Activated CD4-positive, alpha-beta memory T cell treated with anti-CD3 and anti-CD28 coated beads, Interleukin-2, amount 10 ng/mL, durations not matched to agents 7 days and 5 days (primary cell): ENCODE measurements around the gene COG5. TPM values are rescaled to one million over a fixed set of nuclear protein-coding genes. Genes with fewer than 3 reads are reported as not detected.

Source experiments
- CTCF ChIA-PET: fragments of 350-600 bp; sonication (Branson Sonifier 250); formaldehyde crosslinking; loops from one replicate; lab custom pipeline; 2021; ENCODE audit warnings: antibody characterized with exemption, inconsistent platforms; lab: Charles Lee
- POLR2A ChIA-PET: fragments of 350-600 bp; sonication (Branson Sonifier 250); formaldehyde crosslinking; loops from one replicate; lab custom pipeline; 2021; ENCODE audit warnings: antibody characterized with exemption; lab: Charles Lee
- DNase-seq: peaks from one replicate; pipeline ENCODE4 v3.0.0-alpha.2; 2020
- H3K27ac Mint-ChIP-seq: one replicate; pipeline ENCODE4 v1.8.0; 2021; ENCODE audit warnings: mild to moderate bottlenecking, mixed read lengths
- H3K27me3 Mint-ChIP-seq: one replicate; pipeline ENCODE4 v1.8.0; 2021; ENCODE audit warnings: mixed read lengths
- H3K36me3 Mint-ChIP-seq: one replicate; pipeline ENCODE4 v1.8.0; 2021; ENCODE audit warnings: low read depth, mixed read lengths
- H3K4me1 Mint-ChIP-seq: one replicate; pipeline ENCODE4 v1.8.0; 2021; ENCODE audit warnings: mixed read lengths
- H3K4me3 Mint-ChIP-seq: one replicate; pipeline ENCODE4 v1.8.0; 2021; ENCODE audit warnings: mild to moderate bottlenecking, mixed read lengths
- H3K9me3 Mint-ChIP-seq: one replicate; pipeline ENCODE4 v1.8.0; 2021; ENCODE audit warnings: mixed read lengths
- total RNA-seq, 2 experiments: library from RNA; stranded (reverse); gene quantifications; one replicate each; pipeline ENCODE4 v1.2.3, GENCODE V29; 2021

The COG5 gene
- total RNA-seq, 2 experiments from 2014 or later = 40.1 to 45.3 TPM

- Mint-ChIP-seq H3K4me3 (no peak overlapping the region), H3K27me3 (no peaks in the 10 kb centered on the region), H3K4me1 (no peaks in the 10 kb centered on the region), H3K36me3 (no peaks in the 10 kb centered on the region), H3K9me3 (no peaks in the 10 kb centered on the region), H3K27ac (no peak overlapping the region)
- POLR2A ChIA-PET = no interaction called here
- no peak for DNase-seq
- CTCF ChIA-PET = interaction anchor here (1.3 to 3.2 kb wide), 4 partner anchors 238 to 413 kb away, joined by 3 to 19 read pairs (median 10); partner anchors contain the start of gene CBLL1
These were observed 99.0 kb downstream of the COG5 start for GRCh38 chr7:107464666-107465226.

GRCh38 chr7:107463139-107464078, 100.3 kb downstream of the COG5 start:
- H3K36me3 Mint-ChIP-seq = no peaks in the 10 kb centered on the region
- no peaks in the 10 kb centered on the region for H3K4me1 Mint-ChIP-seq
- H3K4me3 Mint-ChIP-seq = no peak overlapping the region
- CTCF ChIA-PET = interaction anchor here (0.9 to 3.2 kb wide), 19 partner anchors 10 to 416 kb away, joined by 3 to 19 read pairs (median 4); partner anchors contain the start of genes CBLL1 and SLC26A4
- H3K27me3 Mint-ChIP-seq = no peaks in the 10 kb centered on the region
- no peaks in the 10 kb centered on the region for H3K9me3 Mint-ChIP-seq
- POLR2A ChIA-PET = interaction anchor here (0.6 to 0.7 kb wide), 3 partner anchors 198 to 419 kb away, joined by 3 read pairs; no protein-coding TSS in a partner anchor
- H3K27ac Mint-ChIP-seq = no peak overlapping the region
- peak; percentile 56 for DNase-seq

GRCh38 chr7:107461938-107462533, 101.7 kb downstream of the COG5 start:
- Mint-ChIP-seq H3K36me3 (peaks cover 10% of the 10 kb centered on the region), H3K27ac (no peak overlapping the region)
- no peak for DNase-seq

GRCh38 chr7:107453388-107453787, 110.3 kb downstream of the COG5 start:
- Mint-ChIP-seq H3K36me3 (peaks cover 15% of the 10 kb centered on the region), H3K27ac (no peak overlapping the region), H3K9me3 (no peaks in the 10 kb centered on the region), H3K4me1 (no peaks in the 10 kb centered on the region), H3K27me3 (no peaks in the 10 kb centered on the region), H3K4me3 (no peak overlapping the region)
- DNase-seq = no peak
- POLR2A ChIA-PET = no interaction called here
- CTCF ChIA-PET = no interaction called here

More at GRCh38 chr7:107461938-107462533, 101.7 kb downstream of the COG5 start:
- Mint-ChIP-seq H3K4me3 (no peak overlapping the region), H3K4me1 (no peaks in the 10 kb centered on the region), H3K27me3 (no peaks in the 10 kb centered on the region), H3K9me3 (no peaks in the 10 kb centered on the region)
- POLR2A ChIA-PET = no interaction called here
- CTCF ChIA-PET = interaction anchor here (3.2 kb wide), 1 partner anchor 262 kb away, joined by 19 read pairs; no protein-coding TSS in a partner anchor

GRCh38 chr7:107450970-107451369, 112.8 kb downstream of the COG5 start:
- no peak for DNase-seq
- no peaks in the 10 kb centered on the region for H3K27me3 Mint-ChIP-seq
- ChIA-PET CTCF (no interaction called here), POLR2A (interaction anchor here (0.6 to 1.4 kb wide), 2 partner anchors 207 to 497 kb away, joined by 3 read pairs; no protein-coding TSS in a partner anchor)
- no peaks in the 10 kb centered on the region for H3K9me3 Mint-ChIP-seq
- H3K4me3 Mint-ChIP-seq = no peak overlapping the region
- H3K36me3 Mint-ChIP-seq = peaks cover 5% of the 10 kb centered on the region
- H3K4me1 Mint-ChIP-seq = peaks cover 11% of the 10 kb centered on the region
- no peak overlapping the region for H3K27ac Mint-ChIP-seq

- H3K9me3 Mint-ChIP-seq = no peaks in the 10 kb centered on the region
- H3K4me3 Mint-ChIP-seq = no peak overlapping the region
- peaks cover 12% of the 10 kb centered on the region for H3K4me1 Mint-ChIP-seq
- peaks cover 8% of the 10 kb centered on the region for H3K36me3 Mint-ChIP-seq
- CTCF ChIA-PET = interaction anchor here (0.6 to 1.1 kb wide), 2 partner anchors 16 to 531 kb away, joined by 3 read pairs; no protein-coding TSS in a partner anchor
- no peaks in the 10 kb centered on the region for H3K27me3 Mint-ChIP-seq
- POLR2A ChIA-PET = no interaction called here
- H3K27ac Mint-ChIP-seq = no peak overlapping the region
- no peak for DNase-seq
These were observed 116.7 kb downstream of the COG5 start for GRCh38 chr7:107446988-107447387.

GRCh38 chr7:107446531-107446930, 117.2 kb downstream of the COG5 start:
- no peaks in the 10 kb centered on the region for H3K27me3 Mint-ChIP-seq
- H3K9me3 Mint-ChIP-seq = peaks cover 1% of the 10 kb centered on the region
- peaks cover 11% of the 10 kb centered on the region for H3K36me3 Mint-ChIP-seq
- H3K4me3 Mint-ChIP-seq = no peak overlapping the region
- no peak overlapping the region for H3K27ac Mint-ChIP-seq
- ChIA-PET CTCF (no interaction called here), POLR2A (no interaction called here)
- H3K4me1 Mint-ChIP-seq = peaks cover 14% of the 10 kb centered on the region
- DNase-seq = no peak

GRCh38 chr7:107442678-107443077, 121.0 kb downstream of the COG5 start:
- ChIA-PET POLR2A (no interaction called here), CTCF (no interaction called here)
- H3K9me3 Mint-ChIP-seq = peaks cover 4% of the 10 kb centered on the region

GRCh38 chr7:107441581-107442422, 121.9 kb downstream of the COG5 start:
- no peak for DNase-seq
- Mint-ChIP-seq H3K4me3 (no peak overlapping the region), H3K9me3 (peaks cover 4% of the 10 kb centered on the region), H3K27ac (no peak overlapping the region), H3K36me3 (peaks cover 14% of the 10 kb centered on the region), H3K27me3 (no peaks in the 10 kb centered on the region), H3K4me1 (peaks cover 10% of the 10 kb centered on the region)
- ChIA-PET POLR2A (no interaction called here), CTCF (interaction anchor here (0.7 kb wide), 1 partner anchor 214 kb away, joined by 3 read pairs; no protein-coding TSS in a partner anchor)

More at GRCh38 chr7:107442678-107443077, 121.0 kb downstream of the COG5 start:
- no peak for DNase-seq
- Mint-ChIP-seq H3K27me3 (no peaks in the 10 kb centered on the region), H3K4me1 (peaks cover 14% of the 10 kb centered on the region), H3K36me3 (peaks cover 14% of the 10 kb centered on the region), H3K27ac (no peak overlapping the region), H3K4me3 (no peak overlapping the region)

GRCh38 chr7:107439025-107439424, 124.7 kb downstream of the COG5 start:
- Mint-ChIP-seq H3K27ac (no peak overlapping the region), H3K36me3 (peaks cover 20% of the 10 kb centered on the region), H3K27me3 (no peaks in the 10 kb centered on the region), H3K4me3 (no peak overlapping the region), H3K9me3 (peaks cover 6% of the 10 kb centered on the region), H3K4me1 (peaks cover 4% of the 10 kb centered on the region)
- POLR2A ChIA-PET = no interaction called here
- no peak for DNase-seq
- CTCF ChIA-PET = no interaction called here

- H3K4me3 Mint-ChIP-seq = no peak overlapping the region
- peaks cover 11% of the 10 kb centered on the region for H3K36me3 Mint-ChIP-seq
- CTCF ChIA-PET = no interaction called here
- H3K9me3 Mint-ChIP-seq = peaks cover 2% of the 10 kb centered on the region
- H3K27ac Mint-ChIP-seq = no peak overlapping the region
- POLR2A ChIA-PET = no interaction called here
- H3K4me1 Mint-ChIP-seq = no peaks in the 10 kb centered on the region
- H3K27me3 Mint-ChIP-seq = no peaks in the 10 kb centered on the region
- DNase-seq = no peak
These were observed 128.0 kb downstream of the COG5 start for GRCh38 chr7:107435749-107436148.

GRCh38 chr7:107432261-107432660, 131.5 kb downstream of the COG5 start:
- no peaks in the 10 kb centered on the region for H3K27me3 Mint-ChIP-seq
- no peak for DNase-seq
- ChIA-PET CTCF (no interaction called here), POLR2A (no interaction called here)
- H3K27ac Mint-ChIP-seq = no peak overlapping the region
- peaks cover 2% of the 10 kb centered on the region for H3K9me3 Mint-ChIP-seq
- H3K4me3 Mint-ChIP-seq = no peak overlapping the region
- H3K4me1 Mint-ChIP-seq = no peaks in the 10 kb centered on the region
- H3K36me3 Mint-ChIP-seq = peaks cover 18% of the 10 kb centered on the region
